Measurements from ENCODE around the gene INO80B.
A peak's percentile ranks its signal among the peaks of the same experiment; 100 is the strongest.
"Not testable (repeated sequence)": the region's sequence is repeated elsewhere in the genome, so short reads cannot be mapped to it uniquely, and the experiment has no call there.

INO80B gene

GRCh38 chr2:74450570-74451190 lies 4.2 kb upstream of the INO80B start:
- no peak for DNase-seq

- DNase-seq: no peak
Observed at GRCh38 chr2:74457129-74457548, 2.3 kb downstream of the INO80B start.

- peak; percentile 88 for DNase-seq
Observed at GRCh38 chr2:74457549-74458131, 2.8 kb downstream of the INO80B start.

GRCh38 chr2:74458132-74458937 lies 3.4 kb downstream of the INO80B start, which contains the start of gene WBP1:
Gene WBP1, plus strand, starts transcription at chr2:74458438. Its CDS starts 165 bp downstream, at chr2:74458603.
- peak; percentile 100 for DNase-seq

- DNase-seq: no peak
Observed at GRCh38 chr2:74458938-74459363, 4.1 kb downstream of the INO80B start.

- DNase-seq: not testable (repeated sequence)
Observed at GRCh38 chr2:74459503-74460118, 4.7 kb downstream of the INO80B start.

- not testable (repeated sequence) for DNase-seq
Observed at GRCh38 chr2:74460187-74460586, 5.3 kb downstream of the INO80B start.

GRCh38 chr2:74461187-74462053 lies 6.5 kb downstream of the INO80B start:
- DNase-seq: no peak

- DNase-seq: no peak
Observed at GRCh38 chr2:74462054-74462785, 7.3 kb downstream of the INO80B start.

- DNase-seq: no peak
Observed at GRCh38 chr2:74462786-74463105, 7.9 kb downstream of the INO80B start.

GRCh38 chr2:74464406-74464805 lies 9.5 kb downstream of the INO80B start:
- no peak for DNase-seq

- not testable (repeated sequence) for DNase-seq
Observed at GRCh38 chr2:74470742-74471141, 15.9 kb downstream of the INO80B start.

GRCh38 chr2:74471332-74472065 lies 16.6 kb downstream of the INO80B start:
- DNase-seq: no peak

- peak; percentile 96 for DNase-seq
Observed at GRCh38 chr2:74472086-74472944, 17.4 kb downstream of the INO80B start, which contains the start of gene MRPL53. Gene MRPL53, minus strand, starts transcription at chr2:74472680. Its CDS starts 20 bp downstream, at chr2:74472660.

GRCh38 chr2:74472945-74473258 lies 18.0 kb downstream of the INO80B start:
- DNase-seq: no peak

- no peak for DNase-seq
Observed at GRCh38 chr2:74474481-74474880, 19.6 kb downstream of the INO80B start.

GRCh38 chr2:74474899-74475298 lies 20.0 kb downstream of the INO80B start:
- no peak for DNase-seq

- no peak for DNase-seq
Observed at GRCh38 chr2:74481431-74481830, 26.5 kb downstream of the INO80B start.

GRCh38 chr2:74481961-74482800 lies 27.3 kb downstream of the INO80B start:
- DNase-seq: peak; percentile 70

Data from CD4-positive, alpha-beta T cell treated with Interleukin-17A for 1 hour (primary cell).